ENCODE data around the gene CARNS1.

CARNS1 gene

DNA sequence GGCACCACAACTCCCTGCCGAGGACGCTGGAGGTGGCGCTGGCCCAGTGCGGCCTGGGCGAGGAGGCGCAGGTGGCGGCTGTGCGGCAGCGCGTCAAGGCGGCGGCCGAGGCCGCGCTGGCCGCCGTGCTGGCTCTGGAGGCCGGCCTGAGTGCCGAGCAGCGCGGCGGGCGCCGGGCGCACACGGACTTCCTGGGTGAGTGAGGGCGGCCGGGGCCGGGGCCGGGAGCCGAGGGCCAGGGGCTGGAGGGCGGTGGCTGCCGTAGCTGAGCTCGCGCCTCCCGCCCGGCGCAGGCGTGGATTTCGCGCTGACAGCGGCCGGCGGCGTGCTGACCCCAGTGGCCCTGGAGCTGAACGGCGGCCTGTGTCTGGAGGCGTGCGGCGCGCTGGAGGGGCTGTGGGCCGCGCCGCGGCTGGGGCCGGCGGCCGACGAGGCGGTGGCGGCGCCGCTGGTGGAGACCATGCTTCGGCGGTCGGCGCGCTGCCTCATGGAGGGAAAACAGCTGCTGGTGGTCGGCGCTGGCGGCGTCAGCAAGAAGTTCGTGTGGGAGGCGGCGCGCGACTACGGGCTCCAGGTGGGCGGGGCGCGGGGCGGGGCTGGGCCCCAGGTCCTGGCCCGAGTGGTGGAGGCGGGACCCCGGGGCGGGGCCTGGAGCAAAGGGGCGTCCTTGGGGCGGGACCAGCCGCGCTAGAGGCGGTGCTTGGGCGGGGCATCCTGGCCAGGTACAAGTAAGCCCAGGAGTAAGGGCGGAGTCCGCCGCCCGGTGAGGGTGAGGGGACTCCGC lies 5.4 kb downstream of the CARNS1 start:
- TF ChIP-seq, protein P1, sequence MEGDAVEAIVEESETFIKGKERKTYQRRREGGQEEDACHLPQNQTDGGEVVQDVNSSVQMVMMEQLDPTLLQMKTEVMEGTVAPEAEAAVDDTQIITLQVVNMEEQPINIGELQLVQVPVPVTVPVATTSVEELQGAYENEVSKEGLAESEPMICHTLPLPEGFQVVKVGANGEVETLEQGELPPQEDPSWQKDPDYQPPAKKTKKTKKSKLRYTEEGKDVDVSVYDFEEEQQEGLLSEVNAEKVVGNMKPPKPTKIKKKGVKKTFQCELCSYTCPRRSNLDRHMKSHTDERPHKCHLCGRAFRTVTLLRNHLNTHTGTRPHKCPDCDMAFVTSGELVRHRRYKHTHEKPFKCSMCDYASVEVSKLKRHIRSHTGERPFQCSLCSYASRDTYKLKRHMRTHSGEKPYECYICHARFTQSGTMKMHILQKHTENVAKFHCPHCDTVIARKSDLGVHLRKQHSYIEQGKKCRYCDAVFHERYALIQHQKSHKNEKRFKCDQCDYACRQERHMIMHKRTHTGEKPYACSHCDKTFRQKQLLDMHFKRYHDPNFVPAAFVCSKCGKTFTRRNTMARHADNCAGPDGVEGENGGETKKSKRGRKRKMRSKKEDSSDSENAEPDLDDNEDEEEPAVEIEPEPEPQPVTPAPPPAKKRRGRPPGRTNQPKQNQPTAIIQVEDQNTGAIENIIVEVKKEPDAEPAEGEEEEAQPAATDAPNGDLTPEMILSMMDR (IDR thresholded peaks at IDR 0.05) = no peak

DNA sequence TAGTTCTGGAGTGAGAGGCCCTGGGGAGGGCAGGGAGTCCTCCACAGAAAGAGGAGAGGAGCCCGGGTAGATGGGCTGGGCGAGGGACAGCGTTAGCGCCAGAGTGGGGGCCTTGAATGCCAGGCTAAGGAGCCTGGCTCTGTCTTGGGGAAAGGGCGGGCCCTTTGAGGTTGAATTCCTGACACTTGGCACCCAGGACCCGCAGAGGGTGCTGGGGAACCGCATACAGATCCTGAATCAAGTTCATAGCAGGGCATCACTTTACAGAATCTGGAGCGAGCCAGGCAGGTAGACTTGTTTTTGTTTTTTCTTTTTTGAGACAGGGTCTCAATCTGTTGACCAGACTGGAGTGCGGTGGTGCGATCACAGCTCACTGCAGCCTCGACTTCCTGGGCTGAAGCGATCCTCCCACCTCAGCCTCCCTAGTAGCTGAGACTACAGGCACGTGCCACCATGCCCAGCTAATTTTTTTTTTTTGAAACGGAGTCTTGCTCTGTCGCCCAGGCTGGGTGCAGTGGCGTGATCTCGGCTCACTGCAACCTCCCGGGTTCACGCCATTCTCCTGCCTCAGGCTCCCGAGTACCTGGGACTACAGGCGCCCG lies 6.1 kb downstream of the CARNS1 start:
- TF ChIP-seq, protein P1 (IDR thresholded peaks at IDR 0.05) = no peak

DNA sequence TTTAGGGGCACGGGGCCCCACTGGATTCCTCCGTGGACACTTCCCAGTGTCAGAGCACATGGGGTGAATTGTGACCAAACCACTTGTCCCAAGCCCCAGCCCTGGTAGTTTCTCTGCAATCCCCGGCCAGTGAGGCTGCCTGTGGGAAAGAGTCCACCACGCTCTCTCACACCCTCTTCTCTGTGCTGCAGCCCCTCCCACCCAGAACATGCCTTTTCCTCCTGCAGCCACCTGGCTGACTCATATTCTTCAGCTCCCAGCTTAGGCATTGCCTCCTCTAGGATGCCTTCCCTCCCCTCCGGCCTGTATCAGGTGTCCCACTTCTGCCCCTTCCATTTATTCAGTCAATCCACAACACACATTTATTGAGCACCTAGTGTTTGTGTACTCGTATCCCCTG lies 7.4 kb downstream of the CARNS1 start:
- TF ChIP-seq, protein P1 (IDR thresholded peaks at IDR 0.05) = no peak

DNA sequence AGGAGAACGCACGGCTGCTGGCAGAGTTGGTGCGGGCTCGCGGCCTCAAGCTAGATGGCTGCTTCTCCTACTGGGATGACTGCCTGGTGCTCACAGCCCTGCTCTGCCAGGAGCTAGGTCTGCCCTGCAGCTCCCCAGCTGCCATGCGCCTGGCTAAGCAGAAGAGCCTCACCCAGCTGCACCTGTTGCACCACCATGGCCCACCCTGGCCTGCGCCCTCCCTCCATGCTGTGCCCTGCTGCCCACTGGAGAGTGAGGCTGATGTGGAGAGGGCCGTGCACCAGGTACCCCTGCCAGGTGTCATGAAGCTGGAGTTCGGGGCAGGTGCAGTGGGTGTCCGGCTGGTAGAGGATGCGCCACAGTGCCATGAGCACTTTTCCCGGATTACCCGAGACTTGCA lies 8.0 kb downstream of the CARNS1 start:
- TF ChIP-seq, protein P1 (IDR thresholded peaks at IDR 0.05) = no peak

DNA sequence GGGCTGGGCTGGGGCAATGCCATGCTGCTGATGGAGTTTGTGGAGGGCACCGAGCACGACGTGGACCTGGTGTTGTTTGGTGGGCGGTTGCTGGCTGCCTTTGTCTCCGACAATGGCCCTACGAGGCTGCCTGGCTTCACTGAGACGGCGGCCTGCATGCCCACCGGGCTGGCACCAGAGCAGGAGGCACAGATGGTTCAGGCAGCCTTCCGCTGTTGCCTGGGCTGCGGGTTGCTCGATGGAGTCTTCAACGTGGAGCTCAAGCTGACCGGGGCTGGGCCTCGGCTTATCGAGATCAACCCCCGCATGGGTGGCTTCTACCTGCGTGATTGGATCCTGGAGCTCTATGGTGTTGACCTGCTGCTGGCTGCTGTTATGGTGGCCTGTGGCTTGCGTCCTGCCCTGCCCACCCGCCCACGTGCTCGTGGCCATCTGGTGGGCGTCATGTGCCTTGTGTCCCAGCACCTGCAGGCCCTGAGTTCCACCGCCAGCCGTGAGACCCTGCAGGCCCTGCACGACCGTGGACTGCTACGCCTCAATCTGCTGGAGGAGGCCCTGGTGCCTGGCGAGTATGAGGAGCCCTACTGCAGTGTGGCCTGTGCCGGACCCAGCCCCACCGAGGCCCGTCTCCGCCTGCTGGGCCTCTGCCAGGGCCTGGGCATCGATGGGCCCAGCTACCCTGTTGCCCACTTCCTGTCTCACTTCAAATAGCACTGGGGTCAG lies 8.6 kb downstream of the CARNS1 start:
- TF ChIP-seq, protein P1 (IDR thresholded peaks at IDR 0.05) = no peak

DNA sequence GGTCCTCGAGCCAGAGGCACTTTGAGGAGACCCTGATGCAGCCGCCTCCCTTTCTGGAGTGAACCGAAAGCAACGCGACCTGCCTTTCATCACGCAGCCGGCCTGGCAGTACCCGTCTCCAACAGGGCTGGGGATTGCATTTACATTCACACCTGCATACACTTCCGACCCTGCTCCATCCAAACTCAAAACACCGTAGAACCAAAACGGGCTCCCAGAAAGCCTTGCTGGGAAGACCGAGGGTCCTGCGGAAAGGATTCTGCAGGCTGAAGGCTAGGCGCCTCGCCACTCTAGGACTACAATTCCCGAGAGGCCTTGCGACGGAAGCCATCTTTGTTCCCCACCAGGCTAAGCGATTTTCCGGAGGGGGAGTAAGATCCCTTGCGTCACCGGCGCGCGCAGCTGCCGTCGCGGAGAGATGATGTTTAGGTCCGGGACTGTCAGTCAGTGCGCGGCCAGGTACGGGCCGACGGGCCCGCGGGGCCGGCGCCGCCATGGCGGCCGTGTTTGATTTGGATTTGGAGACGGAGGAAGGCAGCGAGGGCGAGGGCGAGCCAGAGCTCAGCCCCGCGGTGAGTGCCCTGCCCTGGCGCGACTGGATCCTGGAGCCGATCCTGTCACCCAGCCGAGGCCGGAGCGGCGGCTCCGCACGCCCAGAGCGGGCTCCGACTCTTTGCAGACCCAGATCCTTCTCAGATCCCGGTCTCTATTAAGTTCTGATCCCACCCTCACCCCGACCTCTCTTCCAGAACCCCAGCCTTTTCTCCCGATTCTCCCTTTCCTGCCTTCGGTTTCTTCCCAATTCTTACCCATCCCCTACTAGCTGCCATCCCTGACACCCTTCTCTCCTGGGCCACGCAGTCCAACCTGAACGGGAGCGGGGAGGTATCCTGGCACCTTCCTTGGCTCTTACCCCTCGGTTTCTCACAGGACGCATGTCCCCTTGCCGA lies 12.8 kb downstream of the CARNS1 start, which contains the start of gene RPS6KB2:
Gene RPS6KB2, plus strand, starts transcription at position 443 of the 950 bp plus-strand sequence. Its CDS starts 52 bp downstream, at position 495.
- TF ChIP-seq, protein P1 (IDR thresholded peaks at IDR 0.05) = no peak
